DMS 273 (cell line): ENCODE data around the gene PAIP2B.
"Not testable (repeated sequence)": the region's sequence is repeated elsewhere in the genome, so short reads cannot be mapped to it uniquely, and the experiment has no call there.

Experiments
- DNase-seq: peaks from one replicate; lab custom pipeline; 2025; ENCODE audit not compliant: unreplicated experiment; lab: John Stamatoyannopoulos, UW

PAIP2B gene, protein sequence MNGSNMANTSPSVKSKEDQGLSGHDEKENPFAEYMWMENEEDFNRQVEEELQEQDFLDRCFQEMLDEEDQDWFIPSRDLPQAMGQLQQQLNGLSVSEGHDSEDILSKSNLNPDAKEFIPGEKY

DNA sequence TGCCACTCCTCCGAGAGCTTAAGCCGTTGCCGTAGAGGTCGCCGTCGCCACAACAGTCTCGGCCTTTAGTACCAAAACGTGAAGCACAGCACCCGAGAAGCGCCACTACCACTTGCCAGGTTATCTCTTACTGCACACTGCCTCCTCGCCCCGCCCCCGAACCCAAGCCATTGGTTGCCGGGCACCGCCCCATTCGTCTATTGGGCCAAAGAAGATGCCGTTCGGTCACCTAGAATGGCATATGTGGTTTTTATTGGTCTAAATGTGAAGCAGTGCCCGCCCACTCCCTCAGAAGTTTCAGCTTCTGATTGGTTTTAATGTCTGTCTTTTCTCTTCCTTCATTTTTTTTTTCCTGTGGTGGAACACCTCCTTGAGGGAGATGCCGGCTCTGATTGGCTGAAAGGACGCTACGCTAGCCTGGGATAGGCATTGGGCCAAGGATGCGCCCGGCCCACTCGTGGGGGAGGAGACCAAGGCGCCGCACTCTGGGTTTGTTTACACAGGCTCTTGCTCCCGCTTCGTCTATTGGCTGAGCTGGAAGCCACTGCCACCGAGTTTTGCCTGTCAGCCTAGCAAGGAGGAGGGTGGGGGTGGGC is at the start of gene PAIP2B:
Gene PAIP2B, minus strand, starts transcription at position 139 of the 596 bp plus-strand sequence. CDS start 24,514 bp downstream, outside the sequence.
- peak; percentile 100 for DNase-seq

GRCh38 chr2:71275939-71276310 is 49.0 kb upstream of the PAIP2B start:
- DNase-seq, result no peak

GRCh38 chr2:71269511-71270090 is 42.7 kb upstream of the PAIP2B start:
- DNase-seq, result no peak

- no peak for DNase-seq
These were observed 36.5 kb upstream of the PAIP2B start for GRCh38 chr2:71263386-71263785.

DNA sequence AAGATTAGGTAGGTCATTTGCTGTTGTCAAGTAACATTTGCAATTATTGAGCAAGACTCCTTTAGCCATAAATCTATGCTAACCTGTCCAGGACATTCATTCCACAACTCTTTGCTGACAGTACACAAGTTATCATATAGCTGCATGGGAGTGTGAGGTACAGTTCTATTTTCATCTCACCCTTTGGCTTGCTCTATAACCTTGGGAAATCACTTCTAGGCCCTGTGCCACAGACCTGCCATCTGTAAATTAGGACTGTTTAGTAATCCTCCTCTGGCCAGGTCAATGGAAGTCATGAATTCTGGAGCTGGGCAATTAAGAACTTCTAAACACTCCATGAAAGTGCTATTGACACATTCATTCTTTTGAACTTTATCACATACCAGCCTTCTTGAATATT is 34.6 kb upstream of the PAIP2B start:
- no peak for DNase-seq

GRCh38 chr2:71256421-71256820 is 29.5 kb upstream of the PAIP2B start:
- no peak for DNase-seq

DNA sequence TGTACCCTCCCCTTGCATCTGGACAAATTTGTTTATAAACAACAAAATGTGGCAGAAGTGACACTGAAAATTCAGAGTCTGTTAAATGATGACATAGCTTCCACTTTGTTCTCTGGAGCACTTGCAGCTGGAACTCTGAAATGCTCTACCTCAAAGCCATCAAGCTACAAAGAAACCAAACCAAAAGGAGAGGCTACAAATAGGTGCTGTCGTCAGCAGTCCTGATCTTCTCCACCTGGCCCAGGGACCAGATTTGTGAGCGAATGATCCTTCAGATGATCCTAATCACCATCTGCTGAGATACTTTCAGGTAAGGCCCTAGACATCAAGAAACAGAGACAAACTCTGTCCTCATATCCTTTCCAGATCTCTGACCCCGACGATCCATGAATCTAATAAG is 27.9 kb upstream of the PAIP2B start:
- DNase-seq, result no peak

DNA sequence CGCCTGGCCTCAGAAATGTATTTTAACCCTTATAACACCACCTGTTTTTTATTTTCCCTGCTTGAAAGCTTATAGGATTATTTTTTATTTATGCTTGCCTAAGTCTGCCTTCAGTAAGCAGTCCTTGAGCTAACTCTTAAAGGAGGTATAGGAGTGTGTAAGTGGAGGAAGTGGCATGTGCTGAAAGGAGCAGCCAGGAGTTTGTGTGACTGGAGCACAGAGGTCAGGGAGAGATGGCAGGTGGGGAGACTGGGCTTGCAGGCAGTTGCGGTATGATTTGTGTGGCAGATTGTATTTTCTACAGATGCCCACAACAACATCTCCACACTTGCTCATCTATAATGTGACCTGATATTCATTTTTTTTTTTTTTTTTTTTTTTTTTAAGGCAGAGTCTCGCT is 27.2 kb upstream of the PAIP2B start:
- DNase-seq, result no peak

GRCh38 chr2:71253476-71253875 is 26.6 kb upstream of the PAIP2B start:
- no peak for DNase-seq

- DNase-seq, result no peak
These were observed 26.0 kb upstream of the PAIP2B start for GRCh38 chr2:71252862-71253261.

DNA sequence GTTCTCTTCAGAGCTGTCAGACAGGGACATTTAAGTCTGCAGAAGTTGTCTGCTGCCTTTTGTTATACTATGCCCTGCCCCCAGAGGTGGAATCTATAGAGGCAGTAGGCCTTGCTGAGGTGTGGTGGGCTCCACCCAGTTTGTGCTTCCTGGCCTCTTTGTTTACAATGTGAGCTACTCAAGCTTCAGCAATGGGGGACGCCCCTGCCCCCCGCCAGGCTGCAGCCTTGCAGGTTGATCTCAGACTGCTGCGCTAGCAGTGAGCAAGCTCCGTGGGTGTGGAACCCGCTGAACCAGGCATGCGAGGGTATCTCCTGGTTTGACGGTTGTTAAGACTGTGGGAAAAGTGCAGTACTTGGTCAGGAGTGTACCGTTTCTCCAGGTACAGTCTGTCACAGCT is 24.0 kb upstream of the PAIP2B start:
- DNase-seq, result no peak

DNA sequence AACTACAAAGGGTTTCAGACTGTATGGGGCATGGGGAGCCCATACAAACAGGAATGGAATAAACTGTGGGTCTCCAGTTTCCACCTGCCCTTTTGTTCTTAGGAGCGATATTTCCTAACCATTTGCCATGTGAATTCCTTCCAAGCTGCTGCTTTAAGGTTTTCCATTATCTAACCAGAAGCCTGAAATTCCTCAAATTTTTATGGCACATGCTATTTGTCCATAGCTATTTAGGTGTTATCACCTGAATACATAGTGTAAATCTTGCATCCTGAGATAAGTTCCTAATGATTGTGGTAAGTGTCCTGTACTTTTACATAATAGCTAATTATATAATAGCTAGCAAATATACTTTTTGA is 17.4 kb upstream of the PAIP2B start:
- DNase-seq, result no peak

DNA sequence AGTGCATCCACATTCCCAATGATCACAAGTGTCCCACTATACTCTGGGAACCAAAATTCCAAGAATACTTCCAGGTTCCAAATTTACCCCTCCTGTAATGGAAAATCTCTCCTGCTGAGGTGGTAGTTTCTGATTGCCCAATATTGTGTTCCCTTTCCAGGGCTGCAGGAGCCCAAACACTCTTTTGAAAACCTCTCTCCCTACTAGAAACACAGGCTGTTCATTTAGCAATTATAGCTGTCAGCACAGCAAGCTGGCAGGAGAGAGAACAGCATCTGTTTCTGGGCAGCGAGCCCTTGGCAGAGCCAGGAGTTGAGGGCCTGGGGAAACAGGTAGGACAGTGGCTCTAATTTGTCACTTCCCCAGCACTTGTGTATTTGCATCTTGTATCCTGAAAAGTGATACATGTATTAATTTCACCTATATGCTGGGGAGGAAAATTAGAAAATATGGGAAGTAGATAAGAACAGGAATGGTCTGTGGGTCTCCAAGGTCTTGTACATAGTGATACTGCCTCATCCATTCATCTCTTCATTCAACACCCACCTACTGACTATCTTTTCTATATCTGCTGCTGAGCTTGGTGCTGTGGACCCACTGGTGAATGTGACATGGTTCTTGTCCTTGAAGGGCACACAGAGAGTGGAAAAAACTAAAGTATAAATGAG is 16.9 kb upstream of the PAIP2B start:
- DNase-seq, result peak; percentile 81

GRCh38 chr2:71240794-71241193 is 13.9 kb upstream of the PAIP2B start:
- DNase-seq, result no peak

DNA sequence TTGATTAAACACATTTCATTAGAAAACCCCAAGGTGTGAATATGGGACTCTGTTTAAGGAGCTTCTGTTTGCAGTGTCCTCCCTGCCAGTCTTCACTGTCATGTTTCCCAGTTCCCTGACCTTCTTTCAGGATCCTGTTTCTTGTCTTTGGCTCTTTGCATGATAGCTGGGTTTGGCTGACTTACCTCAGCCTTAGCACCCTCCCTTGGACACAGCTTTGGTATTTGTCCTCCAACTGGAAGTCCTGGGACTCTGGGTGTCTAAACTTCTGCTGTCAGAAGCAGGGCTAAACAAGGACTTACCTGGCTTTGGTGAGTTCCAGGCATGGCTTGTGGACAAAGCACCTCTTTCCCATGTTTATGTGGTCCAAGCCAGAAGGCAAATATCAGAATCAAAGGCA is 11.2 kb upstream of the PAIP2B start:
- DNase-seq, result no peak

DNA sequence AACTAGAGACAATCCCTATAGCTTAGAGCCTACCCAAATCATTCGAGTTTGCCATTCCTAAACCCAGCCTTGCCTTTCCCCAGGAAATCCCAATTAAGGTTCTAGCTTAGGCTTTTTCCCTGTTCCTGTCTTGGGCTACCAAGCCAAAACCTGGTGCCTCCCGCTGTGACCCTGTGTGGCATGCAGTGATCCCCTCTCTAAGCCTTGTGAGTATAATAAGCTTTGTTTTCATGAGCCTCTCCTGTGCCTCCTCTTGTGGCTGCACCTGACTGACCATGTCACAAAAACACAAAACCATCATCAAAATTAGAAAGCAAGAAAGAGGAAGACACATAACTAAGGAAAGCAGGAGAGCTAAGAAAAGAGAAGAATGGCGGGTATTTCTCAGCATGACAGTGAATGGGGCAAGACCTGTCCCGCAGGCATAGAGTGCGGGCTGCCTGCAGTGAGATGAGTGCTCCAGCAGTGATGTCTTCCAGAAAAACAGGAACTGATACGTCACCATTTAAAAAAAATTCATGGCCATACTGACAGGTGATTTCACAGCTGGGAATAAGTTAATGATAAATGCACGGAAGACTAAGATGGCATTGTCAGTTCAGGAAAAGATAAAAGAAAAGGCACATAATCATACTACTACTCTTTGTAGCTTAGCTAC is 9.2 kb upstream of the PAIP2B start:
- no peak for DNase-seq

- not testable (repeated sequence) for DNase-seq
These were observed 6.2 kb upstream of the PAIP2B start for GRCh38 chr2:71233072-71233471.

DNA sequence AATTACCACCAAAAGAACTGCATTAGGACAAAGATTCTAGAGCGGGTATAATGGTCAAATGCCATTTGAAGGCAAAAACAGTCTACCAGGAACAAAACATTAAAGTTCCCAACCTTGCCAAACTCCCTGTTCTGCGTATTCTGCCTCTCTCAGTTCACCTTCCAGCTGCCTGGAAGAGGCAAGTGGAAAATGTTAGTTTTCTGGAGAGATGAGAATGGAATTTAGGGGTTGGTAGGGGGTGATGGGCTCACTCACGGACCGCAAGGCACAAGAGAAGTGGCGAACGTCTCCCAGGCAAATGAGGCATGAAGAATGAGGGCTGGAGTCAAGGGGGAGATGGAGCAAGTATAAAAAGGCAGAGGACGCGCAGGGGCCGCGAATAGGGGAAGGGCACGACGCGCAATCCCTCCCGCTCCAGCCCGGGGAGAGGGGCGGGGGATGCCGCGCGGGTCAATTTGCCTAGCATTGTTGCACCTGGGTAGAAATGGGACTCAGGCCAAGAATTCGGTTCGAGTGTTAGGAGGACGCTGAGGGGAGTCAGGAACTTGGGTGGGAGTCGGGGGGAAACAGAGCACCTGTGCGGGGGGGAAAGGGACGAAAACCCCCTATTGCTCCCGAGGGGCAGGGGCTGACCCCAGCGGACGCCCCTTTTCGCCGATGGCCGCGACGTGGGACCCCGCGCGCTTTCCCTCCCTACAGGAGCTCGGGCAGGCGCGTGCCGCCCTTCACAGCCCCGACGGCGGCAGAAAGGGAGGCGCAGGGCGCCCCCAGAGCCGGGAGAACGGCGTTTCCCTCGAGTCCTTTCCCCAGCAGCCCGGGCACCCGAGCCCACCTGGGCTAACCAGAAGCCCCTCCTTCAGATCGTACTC is 573 bp downstream of the PAIP2B start:
- DNase-seq, result peak; percentile 69

GRCh38 chr2:71224935-71225334 is 2.0 kb downstream of the PAIP2B start:
- DNase-seq, result no peak

DNA sequence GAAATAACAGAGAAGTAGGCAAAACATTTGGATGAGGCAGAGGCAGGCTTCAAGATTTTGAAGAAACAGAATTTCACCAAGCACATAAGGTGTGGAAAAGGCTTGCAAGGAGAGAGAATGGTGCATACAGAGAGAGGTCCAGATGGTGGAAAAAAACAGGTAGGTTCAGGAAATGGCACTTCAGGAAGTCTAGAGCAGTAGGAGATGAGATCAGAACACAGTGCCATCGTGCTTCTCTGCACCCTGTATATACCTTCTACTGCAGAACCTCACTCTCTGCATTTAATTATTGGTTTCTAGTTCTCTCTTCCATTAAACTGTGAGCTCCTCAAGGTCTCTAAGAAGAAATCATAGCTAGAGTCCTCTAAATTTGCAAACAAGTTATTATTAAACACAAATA is 2.4 kb downstream of the PAIP2B start:
- peak; percentile 24 for DNase-seq

DNA sequence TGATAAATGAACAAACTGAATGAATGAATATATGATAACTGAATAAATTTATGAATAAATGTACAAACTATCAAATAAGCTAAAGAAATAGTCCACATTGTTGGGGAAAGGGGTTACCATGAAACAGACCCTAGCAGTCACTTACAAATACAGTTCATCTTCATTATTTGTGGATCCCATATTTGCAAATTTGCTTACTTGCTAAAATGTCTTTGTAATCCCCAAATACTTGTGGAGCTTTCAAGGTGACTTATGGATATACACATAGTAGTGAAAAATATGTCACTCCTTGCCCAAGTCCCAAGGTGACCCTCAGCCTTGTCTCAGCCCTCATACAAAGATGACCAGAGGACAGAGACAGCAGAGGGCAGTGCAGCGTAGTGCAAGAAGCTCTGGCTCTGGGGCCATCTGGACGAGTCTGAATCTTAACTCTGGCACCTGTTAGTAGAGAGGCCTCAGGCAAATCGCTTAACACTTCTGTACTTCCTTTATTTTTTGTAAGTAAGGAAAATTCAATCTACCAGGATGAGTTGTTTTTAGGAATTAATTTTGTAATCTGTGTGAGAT is 3.1 kb downstream of the PAIP2B start:
- DNase-seq, result peak; percentile 88
